DOHH2 (cell line): ENCODE measurements around the gene PTGES3L.
A peak's percentile ranks its signal among the peaks of the same experiment; 100 is the strongest.

Source experiments
- H3F3A ChIP-seq: fragments of 200-600 bp; sonication (generic), shearing (Covaris generic); 2 replicates; pipeline ENCODE4 v1.6.0; 2016; ENCODE audit warnings: antibody characterized with exemption, mild to moderate bottlenecking; ENCODE audit not compliant: control insufficient read depth, insufficient read depth
- H3K27ac ChIP-seq: fragments of 200-600 bp; sonication (generic); 2 replicates; pipeline ENCODE4 v1.5.1; 2014; ENCODE audit warnings: low read depth, mild to moderate bottlenecking, low read length, moderate library complexity
- H3K27me3 ChIP-seq: fragments of 200-600 bp; sonication (generic); 2 replicates; pipeline ENCODE4 v1.6.1; 2014; ENCODE audit warnings: mild to moderate bottlenecking, low read length, mixed read lengths; ENCODE audit not compliant: control insufficient read depth
- H3K36me3 ChIP-seq: fragments of 200-600 bp; sonication (generic); 2 replicates; pipeline ENCODE4 v1.6.1; 2014; ENCODE audit warnings: mild to moderate bottlenecking, low read length, moderate library complexity, mixed read lengths; ENCODE audit not compliant: control insufficient read depth
- H3K4me1 ChIP-seq: fragments of 200-600 bp; sonication (generic); 2 replicates; pipeline ENCODE4 v1.6.1; 2014; ENCODE audit warnings: mild to moderate bottlenecking, low read length, mixed read lengths; ENCODE audit not compliant: control insufficient read depth
- H3K4me2 ChIP-seq: fragments of 200-600 bp; sonication (generic); 2 replicates; pipeline ENCODE4 v1.6.0; 2014; ENCODE audit warnings: mild to moderate bottlenecking, low read length, moderate library complexity
- H3K4me3 ChIP-seq: fragments of 200-600 bp; sonication (generic); 2 replicates; pipeline ENCODE4 v1.5.1; 2014; ENCODE audit warnings: mild to moderate bottlenecking, low read length, mixed read lengths
- H3K79me2 ChIP-seq: fragments of 200-600 bp; sonication (generic); 2 replicates; pipeline ENCODE4 v1.6.1; 2014; ENCODE audit warnings: mild to moderate bottlenecking, low read length, mixed read lengths; ENCODE audit not compliant: control insufficient read depth
- H3K9me2 ChIP-seq: fragments of 200-600 bp; sonication (generic); replicated peaks from 2 replicates; pipeline ENCODE4 v1.6.1; 2014; ENCODE audit warnings: mild to moderate bottlenecking, low read length, mixed read lengths; ENCODE audit not compliant: control insufficient read depth
- H3K9me3 ChIP-seq: fragments of 200-600 bp; sonication (generic); 2 replicates; pipeline ENCODE4 v1.6.1; 2014; ENCODE audit warnings: antibody characterized with exemption, low read length, mixed read lengths; ENCODE audit not compliant: control insufficient read depth, insufficient read depth
- H4K20me1 ChIP-seq: fragments of 200-600 bp; sonication (generic); 2 replicates; pipeline ENCODE4 v1.6.0; 2014; ENCODE audit warnings: low read depth, mild to moderate bottlenecking, antibody characterized with exemption, low read length, moderate library complexity; ENCODE audit not compliant: control insufficient read depth, insufficient read depth
- CTCF ChIP-seq: fragments of 200-600 bp; sonication (generic); IDR thresholded peaks from one replicate; pipeline ENCODE4 v1.5.1; 2014; ENCODE audit warnings: antibody characterized with exemption, mild to moderate bottlenecking, low read depth, low read length; ENCODE audit not compliant: poor library complexity, severe bottlenecking
- EZH2phosphoT487 ChIP-seq: fragments of 200-600 bp; sonication (generic); IDR thresholded peaks from 2 replicates; pipeline ENCODE4 v1.6.1; 2017; ENCODE audit warnings: borderline replicate concordance, mild to moderate bottlenecking, antibody characterized with exemption, low read length, moderate library complexity, mixed read lengths

Gene PTGES3L

GRCh38 chr17:43024407-43025289 lies 44.8 kb upstream of the PTGES3L start, which contains the start of gene RND2:
TSS of gene RND2 (plus strand) at chr17:43025231. CDS start at chr17:43025348, 117 bp downstream.
- no peak within 1 kb of the TSS for H3K27ac ChIP-seq

GRCh38 chr17:43021741-43022512 lies 42.0 kb upstream of the PTGES3L start, which contains the start of gene VAT1:
TSS of gene VAT1 (minus strand) at chr17:43022385. CDS start at chr17:43022322, 63 bp downstream.
- peaks cover 11% of the 10 kb centered on the region for H3K27me3 ChIP-seq
- H3K79me2 ChIP-seq, result no peaks in the 10 kb centered on the region
- TF ChIP-seq EZH2phosphoT487, result no peak
- no peak for TF ChIP-seq CTCF
- H3F3A ChIP-seq, result peaks cover 5% of the 10 kb centered on the region
- peaks cover 18% of the 10 kb centered on the region for H3K4me1 ChIP-seq
- H3K27ac ChIP-seq, result no peak within 1 kb of the TSS
- H3K36me3 ChIP-seq, result no peaks in the 10 kb centered on the region
- no peaks in the 10 kb centered on the region for H3K9me3 ChIP-seq
- no peaks in the 10 kb centered on the region for H3K9me2 ChIP-seq
- H4K20me1 ChIP-seq, result no peaks in the 10 kb centered on the region
- H3K4me2 ChIP-seq, result peak within 1 kb of the TSS; percentile 98
- peak within 1 kb of the TSS; percentile 92 for H3K4me3 ChIP-seq

More at GRCh38 chr17:43024407-43025289, 44.8 kb upstream of the PTGES3L start, which contains the start of gene RND2:
- H3K27me3 ChIP-seq, result peaks cover 19% of the 10 kb centered on the region
- no peaks in the 10 kb centered on the region for H3K9me3 ChIP-seq
- H3K4me2 ChIP-seq, result peak within 1 kb of the TSS; percentile 98
- H3K4me3 ChIP-seq, result peak within 1 kb of the TSS; percentile 88
- H3K36me3 ChIP-seq, result no peaks in the 10 kb centered on the region
- H4K20me1 ChIP-seq, result no peaks in the 10 kb centered on the region
- H3K79me2 ChIP-seq, result no peaks in the 10 kb centered on the region
- TF ChIP-seq CTCF (peak; percentile 74), EZH2phosphoT487 (no peak)
- H3F3A ChIP-seq, result peaks cover 5% of the 10 kb centered on the region; the same call in 1 of the 2 replicates
- peaks cover 18% of the 10 kb centered on the region for H3K4me1 ChIP-seq
- H3K9me2 ChIP-seq, result no peaks in the 10 kb centered on the region

GRCh38 chr17:43020789-43021740 lies 41.2 kb upstream of the PTGES3L start:
- Histone ChIP-seq H3K79me2 (no peaks in the 10 kb centered on the region), H3K9me2 (no peaks in the 10 kb centered on the region), H3K27ac (no peak overlapping the region), H3K27me3 (peaks cover 11% of the 10 kb centered on the region), H4K20me1 (no peaks in the 10 kb centered on the region), H3K9me3 (no peaks in the 10 kb centered on the region), H3K4me2 (peak overlapping the region; percentile 98), H3K4me3 (peak overlapping the region; percentile 92), H3K36me3 (no peaks in the 10 kb centered on the region), H3K4me1 (peaks cover 18% of the 10 kb centered on the region), H3F3A (peaks cover 5% of the 10 kb centered on the region)
- TF ChIP-seq EZH2phosphoT487 (no peak), CTCF (no peak)
